ENCODE measurements around the gene CAMTA1. TPM values are rescaled to one million over a fixed set of nuclear protein-coding genes. Genes with fewer than 3 reads are reported as not detected.

The CAMTA1 gene
- total and polyA plus RNA-seq, 4 donors = 48.1 to 140 (median 52.3) TPM

DNA sequence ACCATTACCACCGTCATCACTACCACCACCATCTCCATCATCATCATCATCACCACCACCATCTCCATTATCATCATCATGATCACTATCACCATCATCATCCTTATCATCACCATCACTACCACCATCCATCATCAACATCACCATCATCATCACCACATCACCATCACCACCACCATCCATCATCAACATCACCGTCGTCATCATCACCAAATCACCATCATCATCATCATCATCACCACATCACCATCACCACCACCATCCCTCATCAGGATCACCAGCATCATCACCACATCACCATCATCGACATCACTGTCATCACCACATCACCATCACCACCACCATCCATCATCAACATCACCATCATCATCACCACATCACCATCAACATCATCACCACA, 782.8 kb downstream of the CAMTA1 start:
- Histone ChIP-seq H3K27me3 (ENCODE audit: control insufficient read depth in 3 of 3, insufficient read depth in 3 of 3, low read length in 2 of 3) (no peaks in the 10 kb centered on the region), H3K4me1 (ENCODE audit: control insufficient read depth in 5 of 5, insufficient read depth in 5 of 5, low read length in 5 of 5) (peaks cover 0 to 2% (median 0%) of the 10 kb centered on the region in 5 donors), H3K27ac (ENCODE audit: low read depth in 1 of 2, low read length in 1 of 2) (no peak overlapping the region), H3K4me3 (no peak overlapping the region), H3K36me3 (ENCODE audit: control insufficient read depth in 4 of 4, insufficient read depth in 4 of 4, low read length in 4 of 4) (no peaks in the 10 kb centered on the region), H3K9me3 (ENCODE audit: control insufficient read depth in 4 of 4, insufficient read depth in 3 of 4, low read length in 3 of 4) (peaks cover 0 to 4% (median 0%) of the 10 kb centered on the region in 4 donors), H3K9ac (ENCODE audit: insufficient read depth in 1 of 2, low read length in 2 of 2) (no peak overlapping the region)
- DNase-seq = no peak
- 85 to 96% methylated on average over 4 of the region's 4 CpGs for WGBS, 2 donors
- TF ChIP-seq, protein P1, sequence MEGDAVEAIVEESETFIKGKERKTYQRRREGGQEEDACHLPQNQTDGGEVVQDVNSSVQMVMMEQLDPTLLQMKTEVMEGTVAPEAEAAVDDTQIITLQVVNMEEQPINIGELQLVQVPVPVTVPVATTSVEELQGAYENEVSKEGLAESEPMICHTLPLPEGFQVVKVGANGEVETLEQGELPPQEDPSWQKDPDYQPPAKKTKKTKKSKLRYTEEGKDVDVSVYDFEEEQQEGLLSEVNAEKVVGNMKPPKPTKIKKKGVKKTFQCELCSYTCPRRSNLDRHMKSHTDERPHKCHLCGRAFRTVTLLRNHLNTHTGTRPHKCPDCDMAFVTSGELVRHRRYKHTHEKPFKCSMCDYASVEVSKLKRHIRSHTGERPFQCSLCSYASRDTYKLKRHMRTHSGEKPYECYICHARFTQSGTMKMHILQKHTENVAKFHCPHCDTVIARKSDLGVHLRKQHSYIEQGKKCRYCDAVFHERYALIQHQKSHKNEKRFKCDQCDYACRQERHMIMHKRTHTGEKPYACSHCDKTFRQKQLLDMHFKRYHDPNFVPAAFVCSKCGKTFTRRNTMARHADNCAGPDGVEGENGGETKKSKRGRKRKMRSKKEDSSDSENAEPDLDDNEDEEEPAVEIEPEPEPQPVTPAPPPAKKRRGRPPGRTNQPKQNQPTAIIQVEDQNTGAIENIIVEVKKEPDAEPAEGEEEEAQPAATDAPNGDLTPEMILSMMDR (IDR thresholded peaks at IDR 0.05; ENCODE audit: control extremely low read depth, extremely low read depth) = no peak
- ATAC-seq (ENCODE audit: insufficient read depth, low FRiP score) = no peak

DNA sequence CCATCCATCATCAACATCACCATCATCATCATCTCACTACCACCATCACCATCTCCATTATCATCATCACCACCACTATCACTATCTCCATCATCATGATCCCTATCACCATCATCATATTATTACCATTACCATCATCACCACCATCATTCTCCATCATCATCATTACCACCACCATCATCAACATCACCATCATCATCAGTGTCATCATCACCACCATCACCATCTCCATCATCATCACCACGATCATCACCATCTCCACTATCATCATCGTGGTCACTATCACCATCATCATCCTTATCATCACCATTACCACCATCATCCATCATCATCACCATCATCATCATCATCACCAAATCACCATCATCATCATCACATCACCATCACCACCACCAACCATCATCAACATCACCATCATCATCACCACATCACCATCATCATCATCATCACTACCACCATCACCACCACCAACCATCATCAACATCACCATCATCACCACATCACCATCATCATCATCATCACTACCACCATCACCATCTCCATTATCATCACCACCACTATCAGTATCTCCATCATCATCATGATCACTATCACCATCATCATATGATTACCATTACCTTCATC, 783.8 kb downstream of the CAMTA1 start:
- ATAC-seq (ENCODE audit: insufficient read depth, low FRiP score) (no peak), DNase-seq (no peak)
- TF ChIP-seq, protein P1 (IDR thresholded peaks at IDR 0.05; ENCODE audit: control extremely low read depth, extremely low read depth) = no peak
- Histone ChIP-seq H3K27me3 (ENCODE audit: control insufficient read depth in 3 of 3, insufficient read depth in 3 of 3, low read length in 2 of 3) (no peaks in the 10 kb centered on the region), H3K36me3 (ENCODE audit: control insufficient read depth in 4 of 4, insufficient read depth in 4 of 4, low read length in 4 of 4) (no peaks in the 10 kb centered on the region), H3K9ac (ENCODE audit: insufficient read depth in 1 of 2, low read length in 2 of 2) (no peak overlapping the region), H3K27ac (ENCODE audit: low read depth in 1 of 2, low read length in 1 of 2) (no peak overlapping the region), H3K4me3 (no peak overlapping the region), H3K4me1 (ENCODE audit: control insufficient read depth in 5 of 5, insufficient read depth in 5 of 5, low read length in 5 of 5) (peaks cover 0 to 7% (median 0%) of the 10 kb centered on the region in 5 donors), H3K9me3 (ENCODE audit: control insufficient read depth in 4 of 4, insufficient read depth in 3 of 4, low read length in 3 of 4) (peaks cover 0 to 4% (median 0%) of the 10 kb centered on the region in 4 donors)
- 93 to 96% methylated on average over 2 of the region's 2 CpGs for WGBS, 2 donors

DNA sequence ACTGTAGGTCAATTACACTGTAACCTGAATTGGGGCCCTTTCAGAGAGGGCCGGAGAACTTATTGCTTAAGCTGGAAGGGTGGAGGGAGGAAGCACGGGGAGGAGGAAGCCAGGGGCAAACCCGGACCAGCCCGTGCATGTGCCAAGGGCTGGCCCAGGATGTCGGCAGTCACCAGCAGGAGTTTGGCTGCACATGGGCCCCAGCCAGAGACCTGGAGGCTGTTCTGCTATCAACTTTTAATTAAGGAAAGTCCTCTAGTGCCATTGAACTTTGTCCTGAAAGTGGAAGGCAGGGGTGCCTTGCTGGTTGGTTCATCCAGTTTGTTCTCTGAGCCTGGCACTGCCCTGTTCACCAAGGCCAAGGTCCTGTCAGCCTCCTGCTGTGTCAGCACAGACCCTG, 785.1 kb downstream of the CAMTA1 start:
- no peak for DNase-seq
- no peak for ATAC-seq (ENCODE audit: insufficient read depth, low FRiP score)
- Histone ChIP-seq H3K27ac (ENCODE audit: low read depth in 1 of 2, low read length in 1 of 2) (no peak overlapping the region), H3K36me3 (ENCODE audit: control insufficient read depth in 4 of 4, insufficient read depth in 4 of 4, low read length in 4 of 4) (no peaks in the 10 kb centered on the region), H3K9me3 (ENCODE audit: control insufficient read depth in 4 of 4, insufficient read depth in 3 of 4, low read length in 3 of 4) (peaks cover 0 to 4% (median 0%) of the 10 kb centered on the region in 4 donors), H3K4me3 (no peak overlapping the region), H3K27me3 (ENCODE audit: control insufficient read depth in 3 of 3, insufficient read depth in 3 of 3, low read length in 2 of 3) (no peaks in the 10 kb centered on the region), H3K4me1 (ENCODE audit: control insufficient read depth in 5 of 5, insufficient read depth in 5 of 5, low read length in 5 of 5) (peaks cover 0 to 14% (median 0%) of the 10 kb centered on the region in 5 donors), H3K9ac (ENCODE audit: insufficient read depth in 1 of 2, low read length in 2 of 2) (no peak overlapping the region)
- TF ChIP-seq, protein P1 (IDR thresholded peaks at IDR 0.05; ENCODE audit: control extremely low read depth, extremely low read depth) = no peak
- 43% methylated on average over 5 of the region's 5 CpGs for WGBS, 2 donors

Data from lung (tissue), 12 donors.